Anterior cingulate cortex (tissue), 58 donors: ENCODE results near the gene ITPA.

Experiments used
- DNase-seq, 58 donors: peaks; one replicate each; lab custom pipeline; 2025; lab: John Stamatoyannopoulos, UW

ITPA gene

GRCh38 chr20:3224681-3225421 is 15.6 kb downstream of the ITPA start:
- no peak for DNase-seq

GRCh38 chr20:3226093-3226492 is 16.8 kb downstream of the ITPA start:
- DNase-seq: no peak

DNA sequence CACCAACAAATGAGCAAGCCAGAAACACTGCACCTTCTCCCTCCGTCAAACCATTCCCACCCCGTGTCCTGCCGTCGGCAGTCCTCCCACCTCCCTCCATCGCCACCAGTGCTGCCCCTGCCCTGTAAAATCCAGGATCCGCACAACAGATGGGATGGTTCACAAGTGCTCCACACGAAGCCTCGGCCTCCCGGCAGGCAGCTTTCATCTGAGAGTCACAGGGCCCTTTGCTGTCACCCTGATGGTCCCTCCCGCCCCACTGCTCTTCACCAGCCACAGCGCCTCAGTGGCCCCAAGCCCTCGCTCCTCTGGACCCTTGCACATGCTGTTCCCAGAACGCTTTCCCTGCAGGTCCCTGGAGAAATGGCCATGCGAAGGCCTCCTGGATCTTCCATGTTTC is 17.6 kb downstream of the ITPA start:
- no peak for DNase-seq

DNA sequence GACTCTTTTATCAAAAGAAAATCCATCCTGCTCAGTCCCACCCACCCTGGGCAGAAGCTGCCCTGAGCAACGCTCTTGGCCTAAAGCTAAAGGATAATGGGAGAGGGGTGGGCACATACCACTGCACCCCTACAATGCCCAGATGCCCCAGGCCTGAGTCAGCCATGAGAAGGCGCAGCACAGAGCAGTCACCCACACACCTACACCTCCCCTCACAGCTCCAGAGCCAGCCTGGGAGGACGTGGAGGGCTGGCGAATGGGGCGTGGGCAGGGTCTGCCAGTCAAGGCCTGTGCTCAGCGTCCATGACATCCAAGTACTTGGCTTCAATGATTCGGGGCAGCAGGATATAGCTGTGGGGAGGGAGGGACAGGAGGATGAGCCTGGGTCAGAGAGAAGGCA is 18.2 kb downstream of the ITPA start:
- DNase-seq: peak in 1 of 58 donors; percentile 32

DNA sequence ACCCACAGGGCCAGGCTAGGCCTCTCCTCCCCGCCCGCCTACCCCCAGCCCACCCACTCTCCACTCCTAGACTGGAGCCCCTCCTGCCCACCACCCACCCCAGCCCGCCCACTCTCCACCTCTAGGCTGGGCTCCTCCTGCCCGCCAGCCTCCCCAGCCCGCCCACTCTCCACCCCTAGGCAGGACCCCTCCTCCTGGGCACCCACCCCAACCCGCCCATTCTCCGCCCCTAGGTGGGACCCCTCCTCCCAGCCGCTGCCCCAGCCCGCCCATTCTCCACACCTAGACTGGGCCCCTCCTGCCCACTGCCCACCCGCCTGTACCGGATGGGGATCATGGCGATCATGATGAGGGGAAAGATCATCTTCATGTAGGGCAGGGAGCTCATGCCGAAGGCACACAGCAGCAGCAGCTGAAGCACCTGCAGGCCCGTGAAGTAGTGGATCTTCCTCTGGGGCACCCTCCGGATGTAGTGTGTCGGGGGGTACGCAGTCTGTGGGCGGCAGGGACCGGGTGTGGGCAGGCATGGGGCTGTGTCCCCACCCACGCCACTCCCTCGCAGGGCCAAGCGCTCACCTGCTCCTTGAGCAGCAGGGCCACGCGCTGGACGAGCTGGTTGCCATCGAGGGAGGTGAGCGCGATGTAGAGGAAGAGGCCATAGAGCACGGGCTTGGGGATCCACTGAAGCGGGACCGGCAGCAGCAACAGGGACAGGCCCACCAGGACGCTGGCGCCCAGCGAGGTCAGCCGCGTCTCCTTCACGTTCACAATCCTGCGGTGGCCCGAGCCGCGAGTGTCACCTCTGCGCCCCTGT is 18.8 kb downstream of the ITPA start:
- no peak for DNase-seq

GRCh38 chr20:3228750-3229032 is 19.4 kb downstream of the ITPA start:
- no peak for DNase-seq

DNA sequence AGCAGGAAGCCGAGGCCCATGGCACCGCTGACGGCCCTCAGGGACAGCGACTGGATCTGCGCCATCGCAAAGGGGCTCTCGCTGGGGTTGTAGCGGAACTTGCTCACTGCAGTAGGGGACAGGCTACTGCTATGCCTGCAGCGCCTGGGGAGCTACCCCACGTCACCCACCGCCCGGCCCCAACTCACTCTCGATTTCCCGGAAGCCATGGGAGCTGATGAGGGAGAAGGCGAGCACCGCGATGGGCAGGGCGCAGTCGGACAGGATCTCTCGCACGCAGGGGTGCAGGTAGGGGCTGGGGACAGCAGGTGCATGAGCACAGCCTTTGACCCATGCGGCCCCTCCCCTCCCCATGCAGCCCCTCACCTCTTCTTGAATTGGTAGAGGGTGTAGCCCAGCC is 19.9 kb downstream of the ITPA start:
- no peak for DNase-seq

- no peak for DNase-seq
Measured at GRCh38 chr20:3229798-3230197, 20.5 kb downstream of the ITPA start.

DNA sequence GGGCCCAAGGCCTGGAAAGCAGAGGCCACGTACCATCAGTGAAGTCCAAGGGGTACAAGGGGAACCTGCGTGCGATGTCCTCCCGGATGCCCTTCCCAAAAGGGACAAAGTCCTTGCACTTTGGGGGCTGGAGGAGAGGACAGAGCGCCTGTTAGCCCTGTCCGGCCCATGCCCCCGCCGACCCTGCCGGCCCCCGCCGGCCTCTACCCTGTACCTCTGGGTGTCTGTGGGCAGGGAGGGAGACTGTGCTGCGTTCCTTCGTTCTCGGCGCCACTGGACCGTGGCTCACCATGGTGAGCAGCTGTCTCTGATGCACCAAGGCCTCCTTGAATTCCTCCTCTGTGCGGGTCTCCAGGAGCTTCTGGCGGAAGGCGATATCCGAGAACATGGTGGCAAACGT is 21.8 kb downstream of the ITPA start:
- no peak for DNase-seq

DNA sequence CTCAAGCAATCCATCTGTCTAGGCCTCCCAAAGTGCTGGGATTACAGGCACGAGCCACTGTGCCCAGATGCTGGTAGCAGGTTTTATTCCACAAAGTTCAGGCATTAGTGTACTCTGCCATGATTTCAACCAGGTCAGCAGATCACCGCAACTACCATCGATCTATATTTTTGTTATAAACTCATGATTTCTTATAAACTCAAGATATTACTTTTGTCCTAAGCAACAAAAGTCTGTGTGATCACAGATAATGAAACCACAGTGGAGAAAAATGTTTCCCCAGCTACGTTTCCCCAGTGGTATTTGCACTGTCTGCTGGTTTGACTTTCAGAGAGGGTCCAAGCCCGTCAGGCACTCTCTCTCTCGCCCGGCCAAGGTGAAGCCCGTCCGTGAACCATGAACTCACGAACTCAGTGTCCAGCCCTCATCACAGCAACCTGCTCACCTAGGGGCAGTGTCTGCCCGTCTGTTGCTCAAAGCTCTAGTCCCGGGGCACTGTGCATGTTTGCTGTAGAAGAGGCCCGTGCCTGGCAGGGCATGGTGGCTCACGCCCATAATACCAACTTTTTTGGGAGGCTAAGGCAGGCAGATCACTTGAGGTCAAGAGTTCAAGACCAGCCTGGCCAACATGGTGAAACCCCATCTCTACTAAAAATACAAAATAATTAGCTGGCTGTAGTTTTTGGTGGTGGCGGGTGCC is 22.7 kb downstream of the ITPA start:
- no peak for DNase-seq

- no peak for DNase-seq
Measured at GRCh38 chr20:3233131-3233990, 24.1 kb downstream of the ITPA start.

DNA sequence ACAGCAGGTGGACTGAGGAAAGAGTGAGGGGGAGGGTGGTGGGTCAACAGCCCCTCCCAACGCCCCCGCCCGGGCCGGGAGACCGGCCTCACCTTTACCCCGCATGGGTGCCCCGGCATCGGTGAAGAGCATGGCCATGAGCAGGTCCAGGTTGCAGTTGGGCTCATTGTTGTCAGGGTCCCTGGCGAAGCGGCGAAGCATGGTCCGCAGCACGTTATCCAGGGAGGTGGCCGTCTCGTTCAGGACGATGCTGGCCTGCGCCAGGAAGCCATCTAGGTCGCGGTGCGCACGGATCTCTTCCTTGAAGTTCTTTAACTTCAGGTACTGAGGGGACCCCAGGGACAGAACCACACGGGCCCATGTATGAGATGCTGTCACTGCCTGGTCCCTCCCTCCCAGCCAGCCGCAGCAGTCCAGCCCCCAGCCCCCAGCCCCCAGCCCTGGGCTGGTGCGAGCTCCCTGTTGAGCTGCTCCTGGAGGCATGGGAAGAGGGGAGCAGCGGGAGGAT is 24.7 kb downstream of the ITPA start:
- DNase-seq: no peak

GRCh38 chr20:3235666-3236324 is 26.5 kb downstream of the ITPA start:
- no peak for DNase-seq

DNA sequence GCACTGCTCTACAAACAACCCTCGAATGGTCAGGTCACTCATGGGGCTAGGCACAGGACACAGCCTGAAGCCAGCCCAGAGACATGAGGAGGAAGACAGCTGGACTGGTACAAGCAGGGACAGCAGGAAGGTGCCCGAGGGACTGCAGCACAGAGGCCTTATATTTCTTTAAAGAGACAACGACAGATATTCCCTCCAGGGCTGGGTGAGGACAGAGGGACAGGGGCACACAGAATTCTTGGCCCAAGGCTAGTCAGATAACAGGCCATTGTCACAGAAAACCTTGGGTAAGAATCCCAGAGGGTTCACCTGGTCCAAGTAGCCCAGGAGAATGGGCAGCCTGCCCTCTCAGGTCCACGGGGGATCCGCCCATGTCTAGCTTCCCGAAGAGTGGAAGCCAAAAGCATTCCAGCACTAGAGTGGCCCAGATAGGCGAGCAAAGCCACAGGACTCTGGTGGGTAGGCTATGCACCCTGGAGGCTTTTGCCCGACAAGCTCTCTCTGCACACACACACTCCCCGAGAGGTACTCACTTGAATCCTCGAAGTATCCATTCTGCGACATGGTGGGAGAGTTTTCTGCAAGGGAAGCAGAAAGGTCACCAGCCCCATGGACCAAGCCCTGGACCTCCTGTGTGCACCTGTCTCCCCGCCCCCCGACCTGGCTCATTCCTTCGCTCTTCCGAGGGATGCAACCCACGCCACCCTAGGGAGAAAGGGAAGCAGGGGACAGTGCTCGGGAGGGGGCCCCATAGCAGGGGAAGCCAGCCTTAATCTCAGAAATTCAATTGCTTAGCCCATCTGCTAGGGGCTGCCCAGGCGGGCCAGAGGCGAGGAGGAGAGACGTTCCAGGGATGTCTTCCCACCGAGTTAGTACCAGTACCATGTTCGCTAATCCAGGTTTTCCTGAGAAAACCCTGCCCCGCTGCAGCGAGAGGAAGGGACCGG is 28.0 kb downstream of the ITPA start:
- DNase-seq: no peak

DNA sequence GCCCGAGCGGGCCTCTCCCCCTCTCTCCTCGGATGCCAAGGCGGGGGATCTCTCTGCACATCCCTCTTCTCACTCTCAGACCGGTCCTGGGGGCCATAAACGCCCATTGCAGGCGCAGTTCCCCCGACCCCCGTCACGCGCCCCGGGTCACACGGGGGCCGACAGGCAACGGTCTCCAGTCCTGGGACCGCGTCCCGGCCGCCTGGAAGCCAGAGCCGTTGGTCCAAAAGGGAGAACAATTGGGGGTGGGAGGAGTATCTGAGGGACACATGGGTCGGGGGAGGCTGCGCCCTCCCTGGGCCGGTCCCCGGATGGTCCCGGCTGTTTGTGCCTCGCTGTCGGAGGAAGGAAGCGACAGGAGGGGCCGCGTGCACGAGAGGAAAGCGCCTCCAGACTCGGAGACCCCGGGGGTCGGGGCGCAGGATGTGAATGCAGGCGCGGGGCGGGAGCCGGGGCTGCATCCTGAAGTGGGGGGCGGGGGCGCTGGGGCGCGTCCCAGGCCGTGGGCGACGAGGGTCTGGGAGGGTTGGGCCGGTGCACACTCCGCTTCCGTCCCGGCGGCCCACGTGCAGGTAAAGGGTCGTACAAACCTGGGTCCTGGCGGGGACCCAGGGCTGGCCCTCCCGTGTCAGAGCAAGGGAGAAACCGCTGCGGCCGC is 28.8 kb downstream of the ITPA start:
- DNase-seq: no peak

DNA sequence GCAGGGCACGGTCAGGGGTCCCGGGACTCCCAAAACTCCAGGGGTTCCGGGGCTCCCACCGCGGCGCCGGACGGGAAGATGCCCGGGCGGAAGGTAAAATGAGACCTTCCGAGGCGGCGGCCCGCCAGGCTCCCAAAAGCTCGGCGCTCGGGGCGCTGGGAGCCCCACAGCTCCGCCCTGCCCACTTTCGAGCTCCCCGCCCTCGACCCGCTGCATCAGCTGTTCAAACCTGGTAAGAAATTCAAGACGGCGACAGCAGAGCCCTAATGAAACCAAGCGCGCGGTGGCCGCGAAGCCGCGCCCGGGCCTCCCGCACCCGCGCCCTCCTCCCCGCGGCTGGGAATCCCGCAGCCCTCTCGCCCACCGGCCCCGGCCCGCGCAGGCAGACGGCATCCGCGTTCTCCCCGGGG is 29.3 kb downstream of the ITPA start:
- no peak for DNase-seq

- DNase-seq: peak in 2 of 58 donors; percentile 12 to 19
Measured at GRCh38 chr20:3239026-3239866, 29.9 kb downstream of the ITPA start, which contains the start of gene SLC4A11. SLC4A11 (minus strand) TSS chr20:3239190; CDS start chr20:3239137, 53 bp downstream.
